Measurements from ENCODE around the gene LGALS8. TPM values are rescaled to one million over a fixed set of nuclear protein-coding genes. Genes with fewer than 3 reads are reported as not detected.

LGALS8 gene
- total and polyA plus RNA-seq, 2 of the 4 experiments (the other 2 are of a cell fraction), result 41.3 to 57.7 TPM

- no peak overlapping the region for H2AK9ac ChIP-seq (replicated peaks; ENCODE audit: low read depth, low read length, poor library complexity)
- H3K4me1 ChIP-seq (ENCODE audit: control insufficient read depth, insufficient read depth, low read length), result no peaks in the 10 kb centered on the region
- no peak overlapping the region for H3K4me3 ChIP-seq (ENCODE audit: insufficient read depth, low read depth, low read length)
- no peak overlapping the region for H3K23ac ChIP-seq (ENCODE audit: low read depth, low read length)
- no peak overlapping the region for H3K9ac ChIP-seq (ENCODE audit: low read depth, low read length)
- H3K4me2 ChIP-seq (ENCODE audit: low read depth, low read length), result no peak overlapping the region
- 100% methylated on average over 4 of the region's 7 CpGs; no CpG with 5 or more reads in 1 of the 2 experiments for WGBS, 2 experiments (ENCODE audit: extremely low coverage in 2 of 2, insufficient read length in 1 of 2)
- DNase-seq (no peak), ATAC-seq (ENCODE audit: low read depth) (no peak)
- no peak overlapping the region for H2AK5ac ChIP-seq (ENCODE audit: low read depth, low read length)
- H3K27ac ChIP-seq (ENCODE audit: insufficient read depth, low read length), result no peak overlapping the region
- POLR2A ChIA-PET (ENCODE audit: unreplicated experiment), result no interaction called here
- H3K9me1 ChIP-seq (ENCODE audit: insufficient read depth, low read length), result no peaks in the 10 kb centered on the region
- H3K36me3 ChIP-seq (ENCODE audit: control insufficient read depth, insufficient read depth, low read length), result peaks cover 51% of the 10 kb centered on the region
- BruUV-seq (replicated peaks), result no TSS peak
- no peak overlapping the region for H2BK120ac ChIP-seq (ENCODE audit: low read depth, low read length)
- H4K20me1 ChIP-seq (ENCODE audit: insufficient read depth, low read length), result no peaks in the 10 kb centered on the region
- in situ Hi-C loops (cut with MboI; ENCODE audit: low sequenced_read_pairs) (no loop called here), dilution Hi-C loops (cut with HindIII; ENCODE audit: low sequenced_read_pairs, unreplicated experiment) (no loop called here), intact Hi-C loops (cut with micrococcal nuclease) (loop anchor here (5.0 kb wide), 1 partner anchor 37 kb away; no protein-coding TSS in a partner anchor)
- H4K8ac ChIP-seq (ENCODE audit: low read depth in 2 of 2, low read length in 2 of 2), result no peak overlapping the region
- H2BK5ac ChIP-seq (ENCODE audit: low read depth, low read length, poor library complexity, severe bottlenecking), result no peak overlapping the region
- no peak overlapping the region for H4K91ac ChIP-seq (ENCODE audit: insufficient read depth, low read depth, low read length)
- no peak overlapping the region for H3K56ac ChIP-seq (ENCODE audit: extremely low read depth, insufficient read depth, low read length)
- H3K4ac ChIP-seq (ENCODE audit: low read depth, low read length), result no peak overlapping the region
- no peaks in the 10 kb centered on the region for H3K9me3 ChIP-seq (ENCODE audit: control insufficient read depth, insufficient read depth, low read length)
- no peak overlapping the region for H3K18ac ChIP-seq (ENCODE audit: low read depth, low read length)
- H3K79me1 ChIP-seq (ENCODE audit: low read depth in 1 of 2, low read length in 2 of 2), result peaks cover 0 to 3% of the 10 kb centered on the region in 2 experiments; a peak in 1 of 4 replicates
- no peak overlapping the region for H2BK20ac ChIP-seq (ENCODE audit: low read depth, low read length)
- H2BK15ac ChIP-seq (ENCODE audit: low read depth, low read length), result no peak overlapping the region
- H2AFZ ChIP-seq (replicated peaks; ENCODE audit: low read length, poor library complexity), result no peak overlapping the region
- no peaks in the 10 kb centered on the region for H3K27me3 ChIP-seq (ENCODE audit: control insufficient read depth, insufficient read depth, low read length)
- CTCF ChIA-PET, result interaction anchor here (0.7 kb wide), 1 partner anchor 662 kb away, joined by 3 read pairs; no protein-coding TSS in a partner anchor
- no peak overlapping the region for H3K14ac ChIP-seq (replicated peaks; ENCODE audit: low read depth, low read length)
- no peak for TF ChIP-seq ELK1 (IDR thresholded peaks at IDR 0.05; ENCODE audit: borderline replicate concordance, low read depth, low read length)
- no peak for TF ChIP-seq POLR2A (IDR thresholded peaks at IDR 0.05; ENCODE audit: low read depth, low read length)
- TF ChIP-seq RAD21 (IDR thresholded peaks at IDR 0.05; ENCODE audit: low read length), result no peak
- TF ChIP-seq RCOR1 (IDR thresholded peaks at IDR 0.05; ENCODE audit: insufficient replicate concordance, low read length), result no peak
- no peak for TF ChIP-seq MAFK (IDR thresholded peaks at IDR 0.05; ENCODE audit: low read depth, low read length)
- TF ChIP-seq CTCF (conservative IDR thresholded peaks at IDR 0.05; ENCODE audit: low read depth, low read length), result no peak
- TF ChIP-seq, protein P1, sequence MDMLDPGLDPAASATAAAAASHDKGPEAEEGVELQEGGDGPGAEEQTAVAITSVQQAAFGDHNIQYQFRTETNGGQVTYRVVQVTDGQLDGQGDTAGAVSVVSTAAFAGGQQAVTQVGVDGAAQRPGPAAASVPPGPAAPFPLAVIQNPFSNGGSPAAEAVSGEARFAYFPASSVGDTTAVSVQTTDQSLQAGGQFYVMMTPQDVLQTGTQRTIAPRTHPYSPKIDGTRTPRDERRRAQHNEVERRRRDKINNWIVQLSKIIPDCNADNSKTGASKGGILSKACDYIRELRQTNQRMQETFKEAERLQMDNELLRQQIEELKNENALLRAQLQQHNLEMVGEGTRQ (IDR thresholded peaks at IDR 0.05; ENCODE audit: low read depth, low read length), result no peak
- TF ChIP-seq MAZ (IDR thresholded peaks at IDR 0.05; ENCODE audit: borderline replicate concordance, low read depth, low read length), result no peak
- no peak for TF ChIP-seq CEBPB (IDR thresholded peaks at IDR 0.05; ENCODE audit: low read depth, low read length)
- no peak for TF ChIP-seq NFE2L2 (IDR thresholded peaks at IDR 0.05; ENCODE audit: low read depth, low read length)
- no peak for TF ChIP-seq BHLHE40 (IDR thresholded peaks at IDR 0.05; ENCODE audit: low read depth, low read length)
- TF ChIP-seq FOS (IDR thresholded peaks at IDR 0.05; ENCODE audit: low read depth, low read length), result no peak
- TF ChIP-seq SMC3 (IDR thresholded peaks at IDR 0.05; ENCODE audit: low read depth, low read length), result no peak
- TF ChIP-seq CHD1 (IDR thresholded peaks at IDR 0.05; ENCODE audit: low read depth, low read length), result no peak
- no peak overlapping the region for H4K5ac ChIP-seq (ENCODE audit: low read depth, low read length)
These were observed 36.5 kb downstream of the LGALS8 start for GRCh38 chr1:236560213-236560771.

Measured in IMR-90 (cell line).